Activated CD4-positive, alpha-beta T cell treated with anti-CD3 and anti-CD28 coated beads for 36 hours (primary cell): ENCODE measurements around the gene KRTAP10-6. TPM values are rescaled to one million over a fixed set of nuclear protein-coding genes. Genes with fewer than 3 reads are reported as not detected.

Source experiments
- ATAC-seq: fragments of 200-7000 bp; cut with Tn5 transposase; one replicate; pipeline ENCODE4 v1.10.0; 2021; ENCODE audit warnings: mild to moderate bottlenecking, moderate library complexity
- CTCF ChIA-PET: fragments of 350-600 bp; sonication (Branson Sonifier 250); formaldehyde crosslinking; loops from one replicate; lab custom pipeline; 2021; ENCODE audit warnings: antibody characterized with exemption; lab: Charles Lee
- POLR2A ChIA-PET: fragments of 350-600 bp; sonication (Branson Sonifier 250); formaldehyde crosslinking; loops from one replicate; lab custom pipeline; 2021; ENCODE audit warnings: antibody characterized with exemption, inconsistent platforms; lab: Charles Lee
- DNase-seq: peaks from one replicate; pipeline ENCODE4 v3.0.0-alpha.2; 2020
- H3K27ac Mint-ChIP-seq: one replicate; pipeline ENCODE4 v1.8.0; 2021; ENCODE audit warnings: mixed read lengths
- H3K27me3 Mint-ChIP-seq: one replicate; pipeline ENCODE4 v1.8.0; 2021; ENCODE audit warnings: mixed read lengths
- H3K36me3 Mint-ChIP-seq: one replicate; pipeline ENCODE4 v1.8.0; 2021; ENCODE audit warnings: low read depth, mixed read lengths
- H3K4me1 Mint-ChIP-seq: one replicate; pipeline ENCODE4 v1.8.0; 2021; ENCODE audit warnings: mixed read lengths
- H3K4me3 Mint-ChIP-seq: one replicate; pipeline ENCODE4 v1.8.0; 2021; ENCODE audit warnings: mild to moderate bottlenecking, moderate library complexity, mixed read lengths
- H3K9me3 Mint-ChIP-seq: one replicate; pipeline ENCODE4 v1.8.0; 2021; ENCODE audit warnings: low read depth, mixed read lengths
- intact Hi-C, 2 experiments: fragments of 100-400 bp; cut with DNase I in 1 of 2; cut with micrococcal nuclease in 1 of 2; formaldehyde crosslinking; loops; one replicate each; pipeline versions ENCODE4 v1.14.2 to v1.15.1; 2022 to 2024; cut with DNase I, micrococcal nuclease
- total RNA-seq, 2 experiments: library from RNA; stranded (reverse); gene quantifications; one replicate each; pipeline ENCODE4 v1.2.3, GENCODE V29; 2021

Gene KRTAP10-6
- total RNA-seq, 2 experiments from 2014 or later: not detected

DNA sequence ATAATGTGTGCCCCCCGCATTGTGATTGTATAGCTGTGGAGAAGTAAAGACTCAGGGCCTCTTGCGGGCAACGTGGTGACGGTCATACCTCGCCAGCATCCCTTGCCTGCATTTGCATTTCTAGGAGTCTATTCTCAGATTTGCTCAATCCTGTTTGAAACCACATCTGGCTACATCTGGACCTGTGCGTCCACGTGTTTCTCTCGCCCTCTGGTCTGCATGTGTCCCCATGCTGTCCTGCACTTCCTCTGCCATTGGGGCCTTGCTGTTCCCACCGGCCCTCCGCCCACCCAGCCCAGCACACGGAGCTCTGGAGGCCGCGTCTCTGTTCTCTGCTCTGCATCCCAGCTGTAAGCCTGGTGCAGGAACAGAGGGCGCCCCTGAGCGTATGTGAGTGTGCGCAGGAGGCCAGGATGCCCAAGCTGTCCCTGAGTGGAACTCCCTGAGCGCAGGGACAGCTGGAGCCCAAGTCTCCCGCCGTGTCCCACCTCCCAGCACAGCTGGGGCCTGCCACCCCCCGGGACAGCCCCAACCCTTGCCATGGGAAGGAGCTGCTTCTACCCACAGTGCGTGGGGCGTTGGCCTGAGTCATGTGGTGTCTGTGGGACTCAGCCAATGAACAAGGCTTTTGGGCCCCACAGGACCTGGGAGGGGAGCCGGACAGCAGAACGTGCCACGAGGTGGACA is 42.6 kb downstream of the KRTAP10-6 start:
- CTCF ChIA-PET: no interaction called here
- H3K27ac Mint-ChIP-seq: no peak overlapping the region

DNA sequence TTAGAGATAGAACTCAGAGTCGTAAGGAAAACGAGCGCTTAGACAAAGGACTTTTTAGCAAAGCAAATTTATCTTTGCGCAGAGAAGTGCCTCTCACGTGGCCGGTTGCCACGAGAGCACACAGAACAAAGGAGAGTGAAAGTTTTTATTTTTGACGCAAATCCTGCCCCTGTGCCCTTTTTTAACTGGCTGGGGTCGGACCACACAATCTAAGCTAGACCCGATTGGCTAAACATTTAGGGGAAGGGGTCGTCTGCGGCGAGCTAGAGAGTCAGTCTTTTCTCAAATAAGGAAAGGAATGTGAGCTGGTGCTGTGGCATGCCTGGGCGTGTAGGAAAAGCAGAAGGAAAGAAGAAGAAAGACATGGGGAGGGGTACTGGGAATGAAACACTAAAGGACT is 43.4 kb downstream of the KRTAP10-6 start:
- ATAC-seq (no peak), DNase-seq (no peak)
- intact Hi-C loops: loop anchor here in 1 of 2 experiments (5.0 kb wide), 1 partner anchor 68 kb away; no protein-coding TSS in a partner anchor
- Mint-ChIP-seq H3K4me1 (peaks cover 23% of the 10 kb centered on the region), H3K36me3 (peaks cover 14% of the 10 kb centered on the region), H3K9me3 (peaks cover 22% of the 10 kb centered on the region), H3K27me3 (no peaks in the 10 kb centered on the region), H3K27ac (no peak overlapping the region), H3K4me3 (no peak overlapping the region)
- POLR2A ChIA-PET: no interaction called here
- CTCF ChIA-PET: no interaction called here

More for the DNA sequence above, 42.6 kb downstream of the KRTAP10-6 start:
- intact Hi-C loops: loop anchor here in 1 of 2 experiments (5.0 kb wide), 1 partner anchor 68 kb away; no protein-coding TSS in a partner anchor
- H3K4me3 Mint-ChIP-seq: no peak overlapping the region
- H3K36me3 Mint-ChIP-seq: peaks cover 14% of the 10 kb centered on the region
- no peaks in the 10 kb centered on the region for H3K27me3 Mint-ChIP-seq
- ATAC-seq (no peak), DNase-seq (no peak)
- H3K9me3 Mint-ChIP-seq: peaks cover 26% of the 10 kb centered on the region
- H3K4me1 Mint-ChIP-seq: peaks cover 23% of the 10 kb centered on the region
- POLR2A ChIA-PET: no interaction called here

DNA sequence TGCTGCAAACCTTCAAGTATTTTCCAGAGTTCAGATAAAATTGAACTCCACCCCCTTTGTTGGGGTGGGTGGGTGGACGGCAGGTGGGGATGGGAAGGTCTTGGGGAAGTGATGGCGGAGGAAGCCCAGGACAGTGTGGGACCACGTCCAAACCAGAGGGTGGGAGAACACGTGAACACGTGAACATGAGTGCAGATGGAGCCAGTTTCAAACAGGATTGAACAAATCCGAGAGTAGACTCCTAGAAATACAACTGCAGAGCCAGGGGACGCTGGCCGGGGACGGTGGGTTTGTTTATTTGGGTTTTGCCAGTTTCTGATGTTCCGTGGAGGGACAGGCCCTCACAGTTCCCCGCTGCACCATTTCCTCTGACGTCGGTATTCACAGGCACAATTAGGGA is 43.9 kb downstream of the KRTAP10-6 start:
- H3K27ac Mint-ChIP-seq: peak overlapping the region; percentile 5

DNA sequence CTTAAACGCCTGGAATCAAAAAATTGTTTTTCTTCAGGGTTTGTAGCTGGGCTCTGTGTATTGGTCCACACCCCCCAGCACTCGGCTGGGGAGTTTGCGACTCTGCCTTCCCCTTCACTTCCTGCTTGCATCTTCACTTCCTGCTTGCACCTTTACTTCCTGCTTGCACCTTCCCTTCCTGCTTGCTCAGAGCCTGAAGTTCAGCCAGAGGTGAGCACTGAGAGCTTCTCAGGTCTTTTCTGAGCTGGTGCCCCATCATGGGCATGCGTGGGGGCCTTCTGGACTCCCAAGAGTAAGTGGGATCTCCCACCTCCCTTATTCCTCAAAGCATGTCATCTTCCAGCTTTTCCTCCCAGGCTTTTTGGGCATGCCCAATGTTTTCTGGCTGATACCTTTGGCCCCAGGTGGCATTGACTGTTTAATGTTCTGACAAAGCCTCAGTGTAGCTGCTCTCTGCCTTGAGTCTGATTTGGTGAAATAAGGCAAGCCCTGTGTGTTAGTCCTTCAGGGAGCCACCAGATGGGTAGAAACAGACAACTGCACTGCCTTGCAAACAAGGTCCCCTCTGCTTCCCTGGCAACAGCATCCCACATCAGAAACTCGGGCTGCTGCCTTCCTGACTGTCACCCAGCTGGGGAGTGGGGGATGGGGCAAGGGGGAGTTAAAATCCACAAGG is 44.5 kb downstream of the KRTAP10-6 start:
- intact Hi-C loops: loop anchor here in 1 of 2 experiments (5.0 kb wide), 1 partner anchor 70 kb away; no protein-coding TSS in a partner anchor
- Mint-ChIP-seq H3K4me1 (peaks cover 23% of the 10 kb centered on the region), H3K9me3 (peaks cover 17% of the 10 kb centered on the region), H3K4me3 (peak overlapping the region; percentile 34), H3K36me3 (peaks cover 14% of the 10 kb centered on the region), H3K27ac (peak overlapping the region; percentile 93), H3K27me3 (no peaks in the 10 kb centered on the region)
- peak; percentile 33 for DNase-seq
- ChIA-PET POLR2A (no interaction called here), CTCF (interaction anchor here (0.6 to 1.7 kb wide), 3 partner anchors 9 to 16 kb away, joined by 3 to 7 read pairs (median 6); no protein-coding TSS in a partner anchor)
- peak; percentile 71 for ATAC-seq

More for the DNA sequence above, 43.9 kb downstream of the KRTAP10-6 start:
- DNase-seq: no peak
- peaks cover 22% of the 10 kb centered on the region for H3K9me3 Mint-ChIP-seq
- peaks cover 14% of the 10 kb centered on the region for H3K36me3 Mint-ChIP-seq
- no peaks in the 10 kb centered on the region for H3K27me3 Mint-ChIP-seq
- H3K4me1 Mint-ChIP-seq: peaks cover 23% of the 10 kb centered on the region
- H3K4me3 Mint-ChIP-seq: no peak overlapping the region
- ATAC-seq: no peak
- intact Hi-C loops: loop anchor here in 1 of 2 experiments (5.0 kb wide), 1 partner anchor 69 kb away; no protein-coding TSS in a partner anchor
- ChIA-PET CTCF (interaction anchor here (0.6 kb wide), 1 partner anchor 16 kb away, joined by 3 read pairs; no protein-coding TSS in a partner anchor), POLR2A (no interaction called here)

DNA sequence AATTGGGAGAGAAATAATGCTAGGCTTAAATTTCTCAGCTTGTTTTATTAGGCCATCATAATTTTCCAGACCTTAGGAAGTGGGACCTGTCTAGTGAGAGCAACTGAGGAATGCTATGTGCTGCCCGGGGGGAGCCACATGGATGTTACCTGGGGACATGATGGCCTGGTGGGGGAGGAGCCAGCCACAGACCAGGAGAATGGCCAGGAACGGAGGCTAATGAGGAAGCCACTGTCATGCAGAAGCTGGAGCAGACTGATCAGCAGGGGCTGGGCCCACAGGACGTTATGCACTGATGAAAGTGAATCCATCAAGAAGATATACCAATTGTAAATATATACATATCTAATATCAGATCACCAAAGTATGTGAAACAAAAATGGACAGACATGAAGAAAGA is 47.7 kb downstream of the KRTAP10-6 start:
- peaks cover 14% of the 10 kb centered on the region for H3K36me3 Mint-ChIP-seq
- no peak overlapping the region for H3K27ac Mint-ChIP-seq
- H3K4me1 Mint-ChIP-seq: peaks cover 23% of the 10 kb centered on the region
- CTCF ChIA-PET: interaction anchor here (0.6 kb wide), 1 partner anchor 55 kb away, joined by 3 read pairs; no protein-coding TSS in a partner anchor
- no peak for DNase-seq
- intact Hi-C loops: no loop called here
- no peak overlapping the region for H3K4me3 Mint-ChIP-seq
- no peak for ATAC-seq
- H3K9me3 Mint-ChIP-seq: peaks cover 17% of the 10 kb centered on the region
- H3K27me3 Mint-ChIP-seq: no peaks in the 10 kb centered on the region
- POLR2A ChIA-PET: no interaction called here

DNA sequence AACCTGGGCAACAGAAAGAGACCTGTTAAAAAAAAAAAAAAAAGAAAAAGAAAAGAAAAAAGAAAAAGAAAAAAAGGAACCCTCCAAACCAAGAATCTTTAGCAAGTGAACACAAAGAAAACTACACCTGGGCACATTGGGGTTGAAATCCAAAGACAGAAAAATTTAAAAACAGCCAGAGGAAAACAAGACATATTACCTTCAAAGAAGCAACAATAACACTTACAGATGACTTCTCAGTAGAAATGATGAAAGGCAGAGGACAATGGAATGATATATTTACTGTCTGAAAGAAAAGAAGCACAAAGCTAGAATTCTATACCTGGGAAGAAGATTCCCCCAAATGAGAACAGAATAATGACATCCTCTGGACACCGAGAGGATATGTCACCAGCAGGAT is 49.6 kb downstream of the KRTAP10-6 start:
- POLR2A ChIA-PET: no interaction called here
- CTCF ChIA-PET: no interaction called here

More for the DNA sequence above, 49.6 kb downstream of the KRTAP10-6 start:
- Mint-ChIP-seq H3K4me3 (no peak overlapping the region), H3K4me1 (peaks cover 11% of the 10 kb centered on the region), H3K27me3 (no peaks in the 10 kb centered on the region), H3K27ac (no peak overlapping the region), H3K36me3 (peaks cover 14% of the 10 kb centered on the region), H3K9me3 (peaks cover 17% of the 10 kb centered on the region)
- DNase-seq: no peak
- ATAC-seq: no peak
- intact Hi-C loops: no loop called here

Other genes starting within 250 kb of the KRTAP10-6 start
- 1 to 10 TPM; 1.5 to 1.7 TPM for gene TRPM2, start 238.9 kb downstream of the KRTAP10-6 start, total RNA-seq
- gene LRRC3, start 137.0 kb downstream of the KRTAP10-6 start, total RNA-seq: 1 to 10 TPM; 2.7 to 2.9 TPM
- gene KRTAP10-1, start 52.3 kb downstream of the KRTAP10-6 start, total RNA-seq: not detected
- not detected for gene KRTAP10-2, start 41.0 kb downstream of the KRTAP10-6 start, total RNA-seq
- gene KRTAP10-3, start 33.7 kb downstream of the KRTAP10-6 start, total RNA-seq: not detected
- gene KRTAP10-4, start 18.8 kb downstream of the KRTAP10-6 start, total RNA-seq: not detected
- not detected for gene KRTAP10-5, start 11.9 kb downstream of the KRTAP10-6 start, total RNA-seq
- gene KRTAP10-7, start 8.1 kb upstream of the KRTAP10-6 start, total RNA-seq: not detected
- gene KRTAP10-8, start 19.6 kb upstream of the KRTAP10-6 start, total RNA-seq: not detected
- not detected for gene KRTAP10-9, start 34.6 kb upstream of the KRTAP10-6 start, total RNA-seq
- not detected for gene KRTAP10-10, start 44.9 kb upstream of the KRTAP10-6 start, total RNA-seq
- not detected for gene KRTAP10-11, start 53.9 kb upstream of the KRTAP10-6 start, total RNA-seq
- not detected for gene KRTAP12-4, start 62.2 kb upstream of the KRTAP10-6 start, total RNA-seq
- gene KRTAP12-3, start 65.4 kb upstream of the KRTAP10-6 start, total RNA-seq: not detected
- not detected for gene KRTAP12-2, start 74.4 kb upstream of the KRTAP10-6 start, total RNA-seq
- not detected for gene KRTAP12-1, start 89.7 kb upstream of the KRTAP10-6 start, total RNA-seq
- not detected for gene KRTAP10-12, start 104.7 kb upstream of the KRTAP10-6 start, total RNA-seq
- not detected for gene TSPEAR, start 119.1 kb upstream of the KRTAP10-6 start, total RNA-seq
- gene UBE2G2, start 209.3 kb upstream of the KRTAP10-6 start, total RNA-seq: 100 to 1,000 TPM; 103 to 121 TPM
- gene SUMO3, start 225.6 kb upstream of the KRTAP10-6 start, total RNA-seq: 10 to 100 TPM; 83.4 to 84.9 TPM